Loucy (cell line): ENCODE data around the gene PHF19.

Experiments used
- H2AFZ ChIP-seq: fragments of 200-600 bp; sonication (generic); 2 replicates; pipeline ENCODE4 v1.6.0; 2016; ENCODE audit warnings: antibody characterized with exemption, mild to moderate bottlenecking, low read length, moderate library complexity
- H3F3A ChIP-seq: fragments of 200-600 bp; 2 replicates; pipeline ENCODE4 v1.6.0; 2016; ENCODE audit warnings: antibody characterized with exemption, low read depth, mild to moderate bottlenecking
- H3K27me3 ChIP-seq: fragments of 200-600 bp; sonication (generic); 2 replicates; pipeline ENCODE4 v1.6.1; 2014; ENCODE audit warnings: low read length, mild to moderate bottlenecking; ENCODE audit not compliant: insufficient read depth, poor library complexity, severe bottlenecking
- H3K36me3 ChIP-seq: fragments of 200-600 bp; sonication (generic); 2 replicates; pipeline ENCODE4 v1.6.1; 2016; ENCODE audit warnings: low read length; ENCODE audit not compliant: insufficient read depth
- H3K4me1 ChIP-seq: fragments of 200-600 bp; sonication (generic); 2 replicates; pipeline ENCODE4 v1.5.1; 2014; ENCODE audit warnings: low read length, mild to moderate bottlenecking; ENCODE audit not compliant: insufficient read depth, poor library complexity, severe bottlenecking
- H3K4me2 ChIP-seq: fragments of 200-600 bp; sonication (generic); 2 replicates; pipeline ENCODE4 v1.6.0; 2014; ENCODE audit warnings: antibody characterized with exemption, low read length, low read depth, mild to moderate bottlenecking; ENCODE audit not compliant: poor library complexity, severe bottlenecking
- H3K4me3 ChIP-seq: fragments of 200-600 bp; sonication (generic); 2 replicates; pipeline ENCODE4 v1.5.1; 2014; ENCODE audit warnings: low read length, mild to moderate bottlenecking, mixed read lengths; ENCODE audit not compliant: poor library complexity, severe bottlenecking
- H3K79me2 ChIP-seq: fragments of 200-600 bp; sonication (generic); 2 replicates; pipeline ENCODE4 v1.6.1; 2014; ENCODE audit warnings: low read length; ENCODE audit not compliant: insufficient read depth
- H3K9ac ChIP-seq: fragments of 200-600 bp; sonication (generic); 2 replicates; pipeline ENCODE4 v1.6.0; 2014; ENCODE audit warnings: mild to moderate bottlenecking, low read depth, low read length, moderate library complexity; ENCODE audit not compliant: poor library complexity, severe bottlenecking
- H3K9me2 ChIP-seq: fragments of 200-600 bp; sonication (generic); replicated peaks from 2 replicates; pipeline ENCODE4 v1.6.1; 2016; ENCODE audit warnings: low read depth, low read length, mixed read lengths
- H3K9me3 ChIP-seq: fragments of 200-600 bp; sonication (generic); 2 replicates; pipeline ENCODE4 v1.6.1; 2014; ENCODE audit warnings: mild to moderate bottlenecking, antibody characterized with exemption, low read length, low read depth; ENCODE audit not compliant: insufficient read depth
- H4K20me1 ChIP-seq: fragments of 200-600 bp; sonication (generic); 2 replicates; pipeline ENCODE4 v1.6.0; 2014; ENCODE audit warnings: antibody characterized with exemption, low read length, mild to moderate bottlenecking; ENCODE audit not compliant: insufficient read depth, poor library complexity, severe bottlenecking
- EZH2phosphoT487 ChIP-seq: fragments of 200-600 bp; IDR thresholded peaks from 2 replicates; pipeline ENCODE4 v1.6.1; 2018; ENCODE audit warnings: antibody characterized with exemption, mild to moderate bottlenecking, moderate library complexity, borderline replicate concordance
- TF ChIP-seq, protein P1 (sequence below): fragments of 200-600 bp; sonication (generic); conservative IDR thresholded peaks from 2 replicates; pipeline ENCODE4 v1.5.1; 2014; ENCODE audit warnings: mild to moderate bottlenecking, antibody characterized with exemption, low read length

The PHF19 gene

GRCh38 chr9:120894321-120895148, 17.5 kb upstream of the PHF19 start:
- TF ChIP-seq, protein P1, sequence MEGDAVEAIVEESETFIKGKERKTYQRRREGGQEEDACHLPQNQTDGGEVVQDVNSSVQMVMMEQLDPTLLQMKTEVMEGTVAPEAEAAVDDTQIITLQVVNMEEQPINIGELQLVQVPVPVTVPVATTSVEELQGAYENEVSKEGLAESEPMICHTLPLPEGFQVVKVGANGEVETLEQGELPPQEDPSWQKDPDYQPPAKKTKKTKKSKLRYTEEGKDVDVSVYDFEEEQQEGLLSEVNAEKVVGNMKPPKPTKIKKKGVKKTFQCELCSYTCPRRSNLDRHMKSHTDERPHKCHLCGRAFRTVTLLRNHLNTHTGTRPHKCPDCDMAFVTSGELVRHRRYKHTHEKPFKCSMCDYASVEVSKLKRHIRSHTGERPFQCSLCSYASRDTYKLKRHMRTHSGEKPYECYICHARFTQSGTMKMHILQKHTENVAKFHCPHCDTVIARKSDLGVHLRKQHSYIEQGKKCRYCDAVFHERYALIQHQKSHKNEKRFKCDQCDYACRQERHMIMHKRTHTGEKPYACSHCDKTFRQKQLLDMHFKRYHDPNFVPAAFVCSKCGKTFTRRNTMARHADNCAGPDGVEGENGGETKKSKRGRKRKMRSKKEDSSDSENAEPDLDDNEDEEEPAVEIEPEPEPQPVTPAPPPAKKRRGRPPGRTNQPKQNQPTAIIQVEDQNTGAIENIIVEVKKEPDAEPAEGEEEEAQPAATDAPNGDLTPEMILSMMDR = no peak
- TF ChIP-seq EZH2phosphoT487 = no peak
- Histone ChIP-seq H3K4me2 (no peak overlapping the region), H2AFZ (no peak overlapping the region), H3K36me3 (no peaks in the 10 kb centered on the region), H3K9me3 (no peaks in the 10 kb centered on the region), H3K9me2 (no peaks in the 10 kb centered on the region), H4K20me1 (no peaks in the 10 kb centered on the region), H3K27me3 (no peaks in the 10 kb centered on the region), H3K4me3 (no peak overlapping the region), H3F3A (peaks cover 13% of the 10 kb centered on the region; the same call in 1 of the 2 replicates), H3K79me2 (no peaks in the 10 kb centered on the region), H3K9ac (peak overlapping the region; percentile 80), H3K4me1 (peaks cover 81% of the 10 kb centered on the region)

DNA sequence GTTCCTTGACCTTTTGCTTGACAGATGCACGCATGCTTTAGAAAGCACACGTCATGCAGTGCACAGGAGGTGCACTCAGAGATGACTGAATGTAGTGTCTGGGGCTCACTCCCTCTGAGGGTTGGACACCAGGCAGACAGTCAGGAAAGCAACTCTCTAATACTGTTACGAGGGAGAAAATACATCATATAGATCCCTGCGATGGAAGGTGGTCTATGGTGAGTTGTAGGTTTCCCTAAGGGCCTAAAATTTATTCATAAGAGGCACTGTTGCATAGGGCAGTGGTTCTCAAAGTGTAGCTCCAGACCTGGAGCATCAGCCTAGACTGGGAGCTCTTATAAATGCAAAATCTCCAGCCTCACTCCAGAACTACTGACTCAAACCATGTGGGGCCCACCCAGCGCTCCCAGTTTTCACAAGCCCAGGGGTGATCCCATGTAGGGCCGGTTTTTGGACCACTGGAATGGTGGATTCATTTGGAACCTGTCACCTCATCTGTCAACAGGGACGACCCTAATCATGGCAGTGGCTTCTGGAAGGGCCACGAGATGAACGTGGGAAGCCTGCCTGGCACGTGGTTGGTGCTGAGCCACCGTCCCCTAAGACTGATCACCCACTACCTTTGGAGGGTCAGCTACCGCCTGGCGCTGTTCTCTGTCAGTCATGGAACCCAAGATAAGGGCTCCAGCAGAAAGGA, 16.8 kb upstream of the PHF19 start:
- H3K4me3 ChIP-seq = no peak overlapping the region
- H3K4me1 ChIP-seq = peaks cover 79% of the 10 kb centered on the region
- H3K36me3 ChIP-seq = no peaks in the 10 kb centered on the region
- H3K27me3 ChIP-seq = no peaks in the 10 kb centered on the region
- peak overlapping the region; percentile 2 for H3K4me2 ChIP-seq
- no peaks in the 10 kb centered on the region for H3K79me2 ChIP-seq
- H4K20me1 ChIP-seq = no peaks in the 10 kb centered on the region
- no peak overlapping the region for H2AFZ ChIP-seq
- no peaks in the 10 kb centered on the region for H3K9me3 ChIP-seq
- no peaks in the 10 kb centered on the region for H3K9me2 ChIP-seq
- no peak for TF ChIP-seq EZH2phosphoT487
- TF ChIP-seq, protein P1 = no peak
- H3F3A ChIP-seq = peaks cover 13% of the 10 kb centered on the region; the same call in 1 of the 2 replicates
- peak overlapping the region; percentile 27 for H3K9ac ChIP-seq

GRCh38 chr9:120892748-120893610, 16.0 kb upstream of the PHF19 start:
- Histone ChIP-seq H3K4me1 (peaks cover 71% of the 10 kb centered on the region), H3K79me2 (no peaks in the 10 kb centered on the region), H3K4me2 (peak overlapping the region; percentile 71), H3K27me3 (no peaks in the 10 kb centered on the region), H3K9me3 (no peaks in the 10 kb centered on the region), H4K20me1 (no peaks in the 10 kb centered on the region), H2AFZ (no peak overlapping the region), H3K4me3 (peak overlapping the region; percentile 22), H3F3A (peaks cover 13% of the 10 kb centered on the region; the same call in 1 of the 2 replicates), H3K9me2 (no peaks in the 10 kb centered on the region), H3K36me3 (no peaks in the 10 kb centered on the region), H3K9ac (peak overlapping the region; percentile 62)
- no peak for TF ChIP-seq EZH2phosphoT487
- TF ChIP-seq, protein P1 = no peak
